Ecto neural progenitor cell (in vitro differentiated cells): Measurements from ENCODE around the gene TPP1.

ENCODE experiments used
- DNase-seq: peaks from one replicate; pipeline ENCODE4 v3.0.0-alpha.2; 2018; ENCODE audit warnings: low spot score

The TPP1 gene

DNA sequence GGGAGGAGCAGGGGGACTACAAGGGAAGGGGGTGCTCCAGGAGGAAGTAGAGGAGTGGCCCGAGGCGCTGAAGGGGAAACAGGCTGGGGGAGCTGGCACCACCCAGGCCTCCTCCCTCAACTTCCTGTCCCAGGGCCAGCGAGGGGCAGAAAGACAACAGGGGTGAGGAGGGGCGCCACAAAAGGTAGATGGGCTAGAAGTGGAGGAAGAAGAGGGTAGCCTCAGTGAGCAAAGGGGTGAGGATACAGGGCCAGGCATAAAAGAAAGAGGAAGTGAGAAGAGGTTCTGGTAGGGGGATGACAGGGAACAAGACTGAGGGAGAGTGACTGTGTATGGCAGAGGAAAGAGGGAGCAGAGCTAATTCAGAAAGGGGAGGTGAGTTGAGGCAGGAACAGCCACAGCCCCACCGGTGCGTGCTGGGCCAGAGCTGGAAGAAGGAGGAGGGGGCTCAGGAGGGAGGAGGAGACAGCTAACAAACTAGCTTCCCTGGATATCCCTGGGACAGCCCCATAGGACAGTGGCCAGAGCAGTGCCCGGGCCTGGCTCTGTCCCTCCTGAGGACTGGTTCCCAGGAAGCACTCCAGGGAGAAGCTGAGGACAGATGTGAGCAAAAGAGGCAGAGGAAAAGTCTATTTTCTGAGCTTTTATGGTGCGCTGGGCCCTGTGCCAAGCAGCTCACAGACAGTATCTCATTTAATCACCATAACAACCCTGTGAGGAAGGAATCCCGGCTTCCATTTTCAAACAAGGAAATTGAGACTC is 27.9 kb upstream of the TPP1 start:
- DNase-seq: no peak

DNA sequence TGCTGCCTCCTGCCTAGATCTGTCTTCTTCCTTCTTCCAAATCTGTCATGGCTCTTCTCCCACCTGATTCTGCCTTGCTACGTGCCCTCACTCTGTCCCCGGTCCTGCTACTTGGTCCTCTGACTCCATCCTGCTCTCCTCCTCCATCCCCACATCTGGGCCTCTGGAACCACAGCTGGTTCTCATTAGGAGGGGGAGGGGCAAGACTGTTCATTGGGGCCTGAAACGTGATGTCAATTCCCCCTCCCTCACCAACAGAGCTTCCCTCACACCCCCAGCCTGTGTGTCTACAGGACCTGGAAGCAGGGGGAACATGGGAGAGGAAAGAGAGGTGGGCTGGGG is 27.3 kb upstream of the TPP1 start:
- no peak for DNase-seq

DNA sequence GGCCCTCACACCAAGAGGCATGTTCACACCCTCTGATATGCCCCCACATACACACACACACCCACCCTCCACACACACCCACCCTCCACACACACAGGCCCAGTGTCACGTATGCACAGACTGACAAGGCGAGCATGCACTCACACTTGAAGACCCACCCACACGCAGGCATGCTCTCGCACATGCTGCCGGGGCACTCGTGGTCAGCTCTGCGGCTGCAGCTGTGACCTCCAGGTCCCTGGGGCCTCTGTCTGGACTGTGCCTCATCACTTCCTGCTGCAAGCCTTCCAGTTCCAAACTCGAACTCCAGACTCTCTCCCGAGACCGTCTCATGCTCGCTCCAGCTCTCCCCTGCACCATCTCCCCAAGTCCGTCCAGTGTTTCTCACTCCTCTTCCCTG is 26.8 kb upstream of the TPP1 start:
- DNase-seq: no peak

DNA sequence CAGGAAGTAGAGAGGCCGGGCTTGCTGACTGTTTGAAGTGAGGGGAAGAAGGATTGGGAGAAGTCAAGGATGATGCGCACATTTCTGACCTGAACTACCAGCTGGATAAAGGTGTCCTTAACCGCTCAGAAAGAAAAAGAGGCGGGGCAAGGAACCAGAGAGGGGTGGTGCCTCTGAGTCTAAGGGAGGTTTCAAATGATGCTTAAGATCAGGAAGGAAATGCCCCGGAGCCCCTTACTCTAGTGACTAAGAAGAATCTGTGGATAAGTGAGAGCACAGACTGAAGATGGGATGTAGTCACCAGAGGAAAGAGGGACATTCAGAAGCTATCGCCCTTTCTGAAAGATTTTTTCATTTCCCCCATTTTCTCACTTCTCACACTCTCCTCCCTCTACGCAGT is 23.7 kb upstream of the TPP1 start:
- no peak for DNase-seq

DNA sequence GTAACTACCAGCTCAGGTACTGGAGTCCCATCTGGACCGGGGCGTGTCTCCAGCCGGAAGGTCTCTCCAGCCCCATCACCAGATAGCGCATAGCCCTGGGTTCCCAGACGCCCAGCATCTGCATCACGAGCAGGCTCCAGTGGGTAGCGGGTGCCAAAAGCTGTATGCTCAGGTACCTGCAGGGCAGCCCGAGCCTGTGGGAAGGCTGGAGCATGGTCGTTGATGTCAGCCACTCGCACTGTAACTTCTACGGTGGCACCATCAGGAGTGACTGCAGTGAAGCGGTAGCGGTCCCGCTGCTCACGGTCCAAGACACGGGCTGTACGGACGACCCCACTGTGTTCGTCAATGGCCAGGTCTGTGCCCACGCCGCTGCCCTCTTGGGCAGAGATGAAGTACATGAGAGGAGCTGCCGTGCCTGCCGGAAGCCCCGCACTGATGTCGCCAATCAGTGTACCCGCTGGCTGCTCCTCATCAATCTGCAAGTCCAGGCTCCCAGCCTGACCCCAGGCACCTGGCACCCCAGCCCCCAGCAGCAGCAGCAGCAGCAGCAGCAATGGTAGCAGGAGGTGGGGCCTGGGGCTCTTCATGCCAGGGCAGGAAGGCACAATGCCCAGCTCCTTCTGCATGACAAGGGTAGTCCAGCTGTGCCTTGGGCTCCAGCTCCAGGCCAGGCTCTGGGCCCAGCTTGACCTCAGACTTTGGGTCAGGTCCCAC is 21.9 kb upstream of the TPP1 start:
- no peak for DNase-seq

DNA sequence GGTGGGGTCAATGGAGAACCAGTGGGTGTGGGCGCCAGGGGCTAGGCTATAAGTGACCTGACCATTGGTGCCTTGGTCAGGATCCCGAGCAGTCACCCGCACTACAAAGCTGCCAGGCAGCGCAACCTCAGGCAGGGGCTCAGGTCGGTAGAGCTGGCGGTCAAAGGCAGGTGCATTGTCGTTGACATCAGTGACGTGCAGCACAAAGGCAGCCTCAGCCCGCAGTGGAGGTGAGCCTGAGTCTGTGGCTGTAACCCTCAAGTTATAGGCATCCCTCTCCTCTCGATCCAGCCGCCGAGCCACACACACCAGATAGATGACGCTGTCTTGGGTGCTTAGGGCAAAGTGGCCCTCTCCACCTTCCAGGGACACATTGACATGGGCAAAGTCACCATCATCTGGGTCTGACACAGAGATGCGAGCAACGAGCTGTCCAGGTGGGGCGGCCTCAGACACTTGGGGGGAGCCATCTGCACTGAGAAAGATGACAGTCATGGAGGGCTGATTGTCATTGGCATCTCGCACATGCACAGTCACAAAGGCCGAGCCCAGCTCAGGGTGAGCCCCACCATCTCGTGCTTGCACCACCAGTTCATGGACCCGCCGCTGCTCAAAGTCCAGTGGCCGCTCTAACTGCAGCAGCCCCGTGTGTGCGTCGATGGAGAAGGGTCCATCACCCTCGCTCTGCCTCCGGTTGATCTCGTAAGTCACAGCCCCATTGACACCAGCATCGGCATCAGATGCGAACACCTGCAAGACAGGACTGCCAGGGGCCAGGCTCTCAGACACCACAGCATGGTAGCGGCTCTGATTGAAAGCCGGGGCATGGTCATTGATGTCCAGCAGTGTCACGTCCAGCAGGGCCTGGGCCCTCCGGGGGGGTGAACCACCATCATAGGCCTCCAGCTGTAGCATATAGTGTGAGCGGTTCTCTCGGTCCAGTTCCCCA is 21.1 kb upstream of the TPP1 start:
- DNase-seq: no peak

DNA sequence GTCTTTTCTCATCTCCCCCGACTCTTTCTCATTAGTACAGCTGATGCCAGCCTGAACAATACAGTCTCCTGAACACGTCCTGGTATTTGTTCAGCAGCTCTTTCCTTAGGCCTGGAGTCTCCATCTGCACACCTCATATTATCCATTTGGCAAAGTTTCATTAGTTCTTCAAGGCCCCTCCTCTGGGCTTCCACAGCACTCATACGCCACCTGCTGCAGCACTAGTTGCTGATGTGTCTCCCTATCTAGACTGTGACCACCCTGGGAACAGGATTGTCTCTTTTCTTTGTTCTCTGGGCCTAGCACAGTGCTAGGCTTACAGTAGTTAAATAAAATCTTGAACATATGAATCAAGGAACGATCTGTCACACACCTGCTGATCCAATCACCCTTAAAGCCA is 19.2 kb upstream of the TPP1 start:
- no peak for DNase-seq

DNA sequence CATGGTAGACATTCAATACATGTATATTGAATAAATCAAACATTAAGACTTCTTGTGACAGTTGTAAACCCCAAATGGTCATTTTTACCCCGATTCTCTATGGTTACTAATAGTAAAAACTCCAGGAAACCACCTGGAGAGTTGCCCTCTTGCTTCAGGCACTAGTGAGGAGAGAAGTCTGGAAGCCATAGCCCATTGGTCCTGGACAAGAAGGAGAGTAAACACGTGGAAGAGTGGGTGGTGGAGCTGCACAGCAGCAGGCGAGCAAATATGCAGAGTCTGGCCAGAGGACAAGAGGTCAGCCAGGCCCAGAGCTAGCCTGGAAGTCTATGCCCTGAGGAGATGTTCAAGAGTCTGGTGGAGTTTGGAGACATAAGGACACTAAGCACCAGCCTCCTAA is 18.6 kb upstream of the TPP1 start:
- no peak for DNase-seq

DNA sequence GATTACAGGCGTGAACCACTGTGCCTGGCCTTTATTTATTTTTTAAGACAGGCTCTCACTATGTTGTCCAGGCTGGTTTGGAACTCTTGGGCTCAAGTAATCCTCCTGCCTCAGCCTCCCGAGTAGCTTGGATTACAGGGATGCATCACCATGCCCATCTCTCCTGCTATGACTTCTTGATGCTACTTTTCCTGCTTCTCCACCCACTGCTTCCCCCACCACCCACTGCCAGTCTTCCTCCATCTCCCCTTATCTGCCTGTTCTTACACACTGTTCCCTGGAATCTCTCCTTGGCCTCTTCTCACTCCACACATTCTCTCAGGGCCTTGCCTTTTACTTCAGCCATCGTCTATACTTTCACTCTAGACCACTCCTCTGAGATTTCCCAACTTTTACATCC is 17.3 kb upstream of the TPP1 start:
- no peak for DNase-seq

DNA sequence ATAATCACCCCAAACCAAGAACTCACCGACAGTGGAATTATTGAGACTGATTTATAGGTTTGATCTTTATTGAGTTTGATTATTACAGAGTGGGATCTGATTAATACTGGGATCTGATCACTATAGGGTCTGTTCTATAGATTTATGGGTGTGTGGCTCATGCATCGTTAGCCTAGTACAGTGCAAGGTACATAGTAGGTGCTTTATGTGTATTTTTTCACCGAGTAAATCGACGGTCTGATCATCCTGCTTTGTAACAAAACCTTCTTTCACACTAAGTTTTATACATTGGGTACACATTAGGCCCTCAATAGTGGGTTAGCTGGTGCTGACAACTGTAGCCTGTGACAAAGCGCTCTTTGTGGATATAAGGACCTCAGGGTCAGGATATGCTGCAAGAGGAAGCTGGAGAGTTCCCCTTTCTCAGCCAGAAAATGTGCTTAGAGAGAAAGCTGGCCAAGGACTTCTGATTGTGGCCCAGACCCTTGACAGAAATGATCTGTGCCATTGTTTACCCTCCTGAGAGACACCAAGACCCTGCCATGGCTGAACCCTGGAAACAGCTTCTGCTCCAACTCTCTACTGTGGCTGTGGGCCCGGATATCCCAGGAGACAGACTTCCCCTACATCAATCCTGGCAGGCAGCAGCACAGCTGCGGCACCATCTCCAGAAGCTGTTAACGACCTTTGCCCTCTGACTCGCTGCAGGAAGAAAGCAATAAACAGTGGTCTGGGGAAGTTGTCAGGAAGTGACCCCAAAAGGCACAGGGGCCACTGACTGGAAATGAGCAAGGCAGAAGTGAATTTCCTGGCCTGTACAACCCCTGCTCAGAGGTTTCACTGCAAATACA is 16.1 kb upstream of the TPP1 start:
- DNase-seq: no peak

DNA sequence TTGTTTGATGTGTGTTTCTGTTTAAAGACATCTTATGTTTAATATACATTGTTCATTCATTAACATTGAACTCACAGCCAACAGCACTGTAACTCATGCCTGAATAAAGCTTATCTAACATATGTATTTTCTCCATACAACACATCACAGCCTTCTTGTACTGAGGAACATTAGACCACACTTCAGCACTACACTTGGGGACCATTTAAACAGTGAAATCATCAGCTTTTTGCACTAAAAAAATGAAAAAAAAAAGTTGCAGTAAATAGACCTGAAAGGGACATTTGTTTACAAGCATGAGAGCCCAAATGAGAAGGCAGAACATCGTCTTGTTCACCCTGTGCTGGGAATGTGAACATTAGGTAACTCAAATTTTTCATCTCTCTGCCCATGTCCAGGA is 15.3 kb upstream of the TPP1 start:
- no peak for DNase-seq

DNA sequence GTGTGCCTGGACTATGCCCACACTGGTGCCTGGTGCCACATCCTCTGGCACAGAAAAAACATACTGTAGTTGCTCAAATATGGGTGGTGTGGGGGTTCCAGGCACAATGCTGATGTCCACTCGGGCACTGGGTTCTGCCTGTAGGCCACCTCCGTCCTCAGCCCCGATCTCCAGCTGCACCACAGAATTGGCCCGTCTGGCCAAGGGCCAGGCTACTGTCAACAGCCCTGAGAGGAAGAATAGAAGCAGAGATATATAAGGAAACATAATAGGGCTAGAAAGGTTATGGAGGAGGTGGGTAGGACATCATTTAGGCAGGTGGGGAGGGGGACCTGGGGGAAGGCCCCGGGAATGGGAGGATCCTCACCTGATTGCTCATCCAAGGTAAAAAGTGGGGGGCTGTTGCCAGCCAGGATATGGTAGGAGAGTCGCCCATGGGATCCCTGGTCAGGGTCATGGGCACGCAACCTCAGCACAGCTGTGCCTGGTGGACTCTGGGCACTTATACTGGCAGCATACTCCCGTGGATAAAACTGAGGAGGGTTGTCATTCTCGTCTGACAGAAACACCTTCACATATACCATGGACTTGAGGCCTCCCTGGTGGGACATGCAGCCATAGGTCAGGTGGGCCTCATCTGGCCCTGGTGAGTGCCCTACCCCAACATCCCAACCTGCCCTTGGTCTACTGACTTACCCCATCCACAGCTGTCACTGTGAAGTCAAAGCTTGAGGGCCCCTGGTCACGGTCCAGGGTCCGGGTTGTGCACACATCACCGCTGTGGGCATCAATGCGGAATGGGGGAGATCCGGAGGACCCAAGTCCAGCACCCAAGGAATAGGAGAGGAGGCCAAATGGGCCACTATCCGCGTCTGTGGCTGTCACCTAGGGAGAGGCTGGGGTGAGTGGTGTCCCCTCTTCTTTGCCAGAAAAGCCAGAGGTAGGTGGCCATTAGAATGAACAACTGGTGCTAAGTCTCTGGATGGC is 14.5 kb upstream of the TPP1 start:
- DNase-seq: no peak

DNA sequence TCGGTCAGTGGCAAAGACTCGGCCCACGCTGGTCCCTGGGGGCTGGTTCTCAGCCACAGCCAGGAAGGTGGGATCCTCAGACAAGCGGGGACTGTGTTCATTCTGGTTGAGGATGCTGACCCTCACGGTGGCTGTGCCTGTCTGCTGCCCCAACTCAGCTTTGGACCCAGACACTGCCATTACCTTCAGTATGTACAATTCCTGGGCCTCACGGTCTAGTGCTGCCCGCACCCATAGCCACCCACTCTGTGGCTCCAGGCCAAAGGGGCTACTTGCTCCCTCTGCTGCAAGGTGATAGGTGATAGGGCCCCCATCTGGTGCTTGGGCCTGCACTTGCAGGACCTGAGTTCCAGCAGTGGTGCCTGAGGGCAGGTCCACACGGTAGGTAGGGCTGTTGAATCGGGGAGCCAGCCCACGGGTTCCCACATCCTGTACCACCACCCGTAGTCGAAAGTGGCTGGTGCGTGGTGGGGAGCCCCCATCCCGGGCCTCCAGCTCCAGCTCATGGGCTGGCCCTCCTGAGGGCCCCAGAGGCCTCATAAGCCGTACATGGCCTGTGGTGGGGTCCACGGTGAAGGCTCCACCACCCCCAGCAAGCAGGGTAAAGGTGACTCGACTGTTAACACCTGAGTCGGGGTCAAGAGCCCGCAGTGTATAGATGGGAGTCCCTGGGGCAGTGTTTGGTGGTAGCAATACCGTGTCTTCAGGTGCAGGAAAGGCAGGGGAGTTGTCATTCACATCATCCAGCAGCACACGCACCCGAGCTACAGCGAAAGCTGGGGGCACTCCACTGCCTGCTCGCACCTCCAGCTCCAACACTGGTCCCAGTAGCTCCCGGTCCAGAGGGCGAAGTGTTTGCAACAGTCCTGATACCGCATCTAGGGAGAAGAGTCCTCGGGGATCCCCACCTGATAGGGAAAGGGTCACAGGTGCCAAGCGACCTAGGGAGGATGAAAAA is 13.2 kb upstream of the TPP1 start:
- no peak for DNase-seq

DNA sequence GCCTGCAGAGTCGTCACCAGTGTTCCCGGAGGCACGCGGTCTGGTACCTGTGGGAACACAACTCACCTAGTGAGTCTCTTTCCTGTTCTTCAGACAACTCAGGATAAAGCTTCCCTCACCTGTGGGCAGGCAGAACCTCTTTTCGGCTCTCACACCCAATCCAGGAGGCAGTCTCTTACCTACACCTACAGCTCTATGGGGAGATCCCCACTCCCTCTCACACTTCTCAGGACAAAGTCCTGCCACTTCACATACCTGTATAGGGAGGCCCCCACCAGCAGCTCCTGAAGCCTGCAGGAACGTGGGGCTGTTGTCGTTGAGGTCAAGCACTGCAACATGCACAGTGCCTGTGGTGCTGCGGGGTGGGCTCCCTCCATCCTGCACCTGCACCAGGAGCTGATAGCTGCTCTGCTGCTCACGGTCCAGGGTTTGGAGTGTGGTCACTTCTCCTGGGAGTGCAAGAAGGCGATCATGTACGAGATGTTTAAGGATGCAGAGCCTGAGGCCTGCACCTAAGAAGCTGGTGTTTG is 12.2 kb upstream of the TPP1 start:
- DNase-seq: no peak

DNA sequence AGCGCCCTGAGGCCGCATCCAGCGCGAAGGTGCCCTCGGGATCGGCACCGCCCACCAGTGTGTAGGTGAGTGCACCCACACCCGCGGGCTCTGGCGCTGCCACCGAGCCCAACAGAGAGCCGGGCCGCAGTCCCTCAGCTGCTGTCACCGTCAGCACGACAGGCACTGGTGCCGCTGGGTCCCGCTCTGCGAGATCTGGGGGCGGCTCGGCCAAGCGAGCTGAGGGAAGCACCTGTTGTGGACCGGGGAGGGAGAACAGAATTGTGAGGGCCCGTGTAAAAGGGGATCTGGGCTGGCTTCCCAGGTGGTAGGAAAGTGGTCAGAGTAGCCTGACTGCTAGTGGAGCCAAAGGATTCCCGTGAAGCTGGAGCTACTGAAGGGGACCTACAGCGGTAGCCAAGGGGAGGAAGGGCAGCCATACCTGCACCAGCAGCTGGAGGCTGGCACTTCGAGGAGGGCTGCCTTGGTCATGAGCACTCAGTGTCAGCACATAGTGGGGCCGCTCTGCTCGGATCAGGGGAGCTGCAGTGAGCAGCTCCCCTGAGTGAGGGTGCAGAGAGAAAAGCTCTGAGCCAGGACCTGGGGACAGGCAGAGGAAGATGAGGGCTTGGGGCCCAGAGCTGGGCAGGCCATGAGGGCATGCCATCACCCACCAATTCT is 11.5 kb upstream of the TPP1 start:
- no peak for DNase-seq

DNA sequence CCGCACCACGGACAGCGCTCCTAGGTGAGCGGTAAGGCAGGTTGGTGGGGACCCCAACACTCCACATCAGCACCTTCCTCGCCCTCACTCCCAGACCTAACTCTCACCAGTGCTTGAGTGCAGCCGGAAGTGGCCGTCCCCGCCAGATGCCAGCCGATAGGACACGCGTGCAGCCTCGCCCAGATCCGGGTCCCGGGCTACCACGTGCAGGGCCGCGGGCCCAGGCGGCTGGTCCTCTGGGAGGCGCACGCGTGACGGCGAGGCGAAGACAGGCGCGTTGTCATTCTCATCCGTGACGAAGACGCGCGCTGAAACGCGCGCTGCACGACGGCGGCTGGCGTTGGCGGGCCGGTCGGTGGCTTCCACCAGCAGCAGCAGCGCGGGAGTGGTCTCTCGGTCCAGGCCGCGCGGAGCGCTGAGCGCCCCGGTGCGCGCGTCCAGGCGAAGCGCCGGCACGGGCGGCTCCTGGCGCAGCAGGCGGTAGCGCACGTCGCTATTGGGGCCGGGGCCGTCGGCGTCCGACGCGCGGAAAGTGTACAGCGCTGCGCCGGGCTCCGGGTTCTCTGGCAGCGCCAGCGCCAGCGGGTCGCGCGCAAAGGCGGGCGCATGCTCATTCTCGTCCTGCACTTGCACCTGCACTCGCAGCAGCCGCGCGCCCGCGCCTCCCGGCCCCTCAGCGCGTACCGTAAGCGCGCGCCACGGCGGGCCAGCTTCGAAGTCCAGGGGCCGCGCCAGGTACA is 10.8 kb upstream of the TPP1 start:
- DNase-seq: peak; percentile 74

DNA sequence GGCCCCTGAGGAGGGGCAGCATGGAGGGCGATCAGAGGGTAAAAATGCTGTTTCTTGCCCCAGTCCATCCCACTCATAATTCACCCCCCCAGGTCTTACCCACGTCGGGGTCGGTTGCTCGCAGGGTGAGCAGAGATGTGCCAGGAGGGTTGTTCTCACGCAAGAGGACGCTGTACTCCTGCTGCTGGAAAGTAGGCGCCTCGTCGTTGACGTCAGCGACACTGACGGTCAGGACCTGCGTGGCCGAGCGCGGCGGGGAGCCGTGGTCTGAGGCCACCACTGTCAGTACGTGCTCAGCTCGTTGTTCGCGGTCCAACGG is 10.3 kb upstream of the TPP1 start:
- DNase-seq: no peak

DNA sequence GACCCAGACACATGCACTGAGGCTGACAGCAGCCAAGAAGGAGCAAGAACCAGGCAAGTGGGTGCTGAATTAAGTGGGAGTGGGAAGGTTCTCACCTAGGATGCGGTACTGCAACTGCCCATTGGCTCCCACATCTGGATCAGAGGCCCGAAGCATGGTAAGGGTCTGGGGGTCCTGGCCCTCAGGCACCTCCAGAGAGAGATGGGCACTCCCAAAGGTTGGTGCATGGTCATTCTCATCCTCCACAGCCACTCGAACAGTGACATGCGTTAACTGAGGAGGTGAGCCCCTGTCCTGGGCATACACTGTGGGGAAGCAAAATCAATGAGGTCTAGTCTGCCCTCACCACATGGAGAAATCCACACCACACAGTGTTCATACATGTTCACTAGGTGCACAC is 9.3 kb upstream of the TPP1 start:
- no peak for DNase-seq
